UCSD-AML1 (cell line): ENCODE measurements around the gene LCN6.
"Not testable (repeated sequence)": the region's sequence is repeated elsewhere in the genome, so short reads cannot be mapped to it uniquely, and the experiment has no call there.

ENCODE experiments used
- DNase-seq: peaks from one replicate; lab custom pipeline; 2025; ENCODE audit not compliant: unreplicated experiment; lab: John Stamatoyannopoulos, UW

Gene LCN6

DNA sequence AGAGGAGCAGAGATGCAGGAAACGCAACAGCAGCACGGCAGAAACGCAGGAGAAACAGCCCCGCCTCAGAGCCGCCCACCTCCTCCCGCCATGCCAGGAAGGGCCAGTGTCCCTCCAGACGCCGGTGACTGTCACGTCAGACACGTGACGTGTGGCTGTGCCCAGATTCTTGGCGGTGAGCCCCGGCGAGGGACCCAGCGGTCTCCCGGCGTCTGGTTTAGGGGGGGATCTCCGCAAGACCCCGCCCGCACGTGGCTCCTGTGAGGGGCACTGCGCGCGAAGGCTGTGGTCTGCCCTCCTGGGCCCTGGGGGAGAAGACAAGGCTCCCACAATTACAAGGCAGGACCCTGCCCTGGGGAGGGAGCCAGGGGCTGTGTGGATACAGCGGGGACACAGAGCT lies 12.1 kb upstream of the LCN6 start:
- no peak for DNase-seq

DNA sequence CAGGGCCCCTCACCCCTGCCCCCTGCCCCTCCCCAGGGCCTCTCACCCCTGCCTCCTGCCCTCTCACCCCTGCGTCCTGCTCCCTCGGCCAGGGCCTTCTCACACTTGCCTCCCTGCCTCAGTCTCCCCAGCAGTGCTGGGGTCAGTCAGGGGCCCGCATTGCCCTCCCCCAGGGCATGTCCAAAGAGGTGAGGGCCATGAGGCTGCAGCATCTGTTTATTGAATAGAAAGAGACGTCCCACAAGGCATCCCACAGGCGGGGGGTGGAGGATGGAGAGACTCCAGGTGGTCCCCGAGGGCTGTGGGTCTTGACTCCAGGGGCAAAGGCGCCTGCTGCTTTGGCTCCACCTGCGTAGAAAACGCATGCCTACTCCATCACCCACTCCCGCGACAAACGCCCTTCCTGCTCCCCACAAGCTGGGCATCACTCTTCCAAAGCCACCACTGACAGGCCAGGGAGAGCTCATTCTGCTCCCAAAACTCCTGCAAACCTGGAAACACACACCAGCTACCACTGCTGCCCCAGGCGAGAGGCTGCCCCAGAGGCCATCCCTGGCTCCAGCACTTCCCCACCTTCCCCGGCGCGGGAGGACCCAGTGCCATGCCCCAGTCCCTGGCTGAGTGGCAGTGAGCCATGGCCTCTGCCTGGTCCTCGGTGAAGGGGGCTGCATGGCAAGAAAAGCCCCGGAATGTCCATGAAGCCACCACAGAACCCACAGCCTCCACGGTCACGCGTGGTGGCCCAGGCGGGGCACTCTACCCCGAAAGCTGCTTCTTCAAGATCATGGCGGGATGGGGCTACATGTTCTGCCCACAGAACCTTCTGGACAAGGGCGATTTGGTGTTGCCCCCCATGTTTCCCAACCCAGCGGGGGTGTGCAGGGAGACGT lies 11.4 kb upstream of the LCN6 start:
- no peak for DNase-seq

DNA sequence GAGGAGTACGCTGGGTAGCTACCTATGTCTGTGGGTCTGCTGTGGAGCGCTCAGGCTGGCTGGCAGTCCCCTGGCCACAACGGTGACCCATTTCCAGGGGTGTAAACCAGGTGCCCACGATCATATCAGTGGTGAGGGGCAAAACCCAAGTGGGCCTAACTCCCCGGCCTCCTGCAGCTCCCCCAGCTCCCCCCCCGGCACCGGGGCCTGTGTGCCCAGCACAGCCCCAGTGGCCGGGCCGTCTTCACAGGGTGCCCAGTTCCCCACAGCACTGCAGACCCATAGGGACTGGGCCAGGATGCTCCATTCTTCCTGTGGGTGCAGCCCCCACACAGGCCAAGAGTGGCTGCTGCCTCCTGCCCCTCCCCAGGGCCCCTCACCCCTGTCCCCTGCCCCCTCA lies 10.7 kb upstream of the LCN6 start:
- no peak for DNase-seq

DNA sequence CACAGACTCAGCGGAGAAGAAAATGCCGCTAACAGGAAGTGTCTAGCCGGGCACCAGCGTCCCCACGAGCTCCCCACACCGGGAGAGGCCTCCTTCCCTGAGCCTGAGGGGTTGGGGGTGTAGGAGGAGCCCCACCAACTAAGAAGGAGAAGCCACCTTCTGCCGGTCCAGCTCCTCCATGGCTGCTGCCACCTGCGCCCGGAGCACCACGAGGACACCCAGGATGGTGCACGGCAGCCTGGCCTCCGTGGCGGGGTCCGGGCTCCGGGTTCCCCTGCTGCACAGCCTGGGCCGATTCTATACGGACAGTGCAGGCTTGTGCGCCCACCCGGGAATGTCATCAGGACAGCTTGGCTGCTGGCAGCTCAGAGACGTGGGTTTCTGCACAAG lies 9.4 kb upstream of the LCN6 start:
- no peak for DNase-seq

DNA sequence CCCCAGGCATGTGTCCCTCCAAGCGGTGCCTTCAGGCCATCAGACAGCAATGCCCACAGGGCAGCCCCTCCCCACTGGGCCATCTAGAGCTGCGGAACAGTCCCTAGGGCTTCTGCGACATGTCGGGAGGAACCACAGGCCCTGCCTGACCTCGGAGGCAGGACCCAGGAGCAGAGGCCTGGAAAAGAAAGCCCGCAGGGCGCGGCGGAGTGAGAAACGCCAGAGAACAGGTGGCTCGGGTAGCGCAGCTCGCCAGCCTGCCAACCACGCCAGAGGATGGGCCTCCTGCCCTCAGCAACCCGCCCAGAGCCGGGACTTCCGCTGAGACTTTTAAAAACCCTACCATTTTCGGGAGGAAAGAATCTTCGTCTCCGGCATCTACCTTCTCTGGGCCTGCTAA lies 9.0 kb upstream of the LCN6 start:
- no peak for DNase-seq

DNA sequence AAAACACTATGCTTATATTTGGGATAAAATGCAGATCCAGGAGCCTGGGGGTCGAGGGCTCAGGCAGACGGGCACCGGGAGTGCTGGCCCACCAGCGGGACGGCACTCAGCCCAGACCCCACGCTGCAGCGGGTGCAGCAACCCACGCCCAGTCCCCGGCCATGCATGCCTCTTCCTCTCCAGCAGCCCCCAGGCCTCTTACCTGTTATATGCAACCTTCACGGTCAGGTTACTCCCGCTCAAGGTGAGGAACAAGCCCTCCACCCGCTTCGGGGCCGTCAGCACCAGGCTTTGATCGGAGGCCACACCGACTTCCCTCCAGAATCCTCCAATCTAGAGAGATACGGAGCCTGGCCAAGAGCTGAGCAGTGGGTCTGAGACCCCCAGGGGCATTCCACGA lies 8.5 kb upstream of the LCN6 start:
- no peak for DNase-seq

DNA sequence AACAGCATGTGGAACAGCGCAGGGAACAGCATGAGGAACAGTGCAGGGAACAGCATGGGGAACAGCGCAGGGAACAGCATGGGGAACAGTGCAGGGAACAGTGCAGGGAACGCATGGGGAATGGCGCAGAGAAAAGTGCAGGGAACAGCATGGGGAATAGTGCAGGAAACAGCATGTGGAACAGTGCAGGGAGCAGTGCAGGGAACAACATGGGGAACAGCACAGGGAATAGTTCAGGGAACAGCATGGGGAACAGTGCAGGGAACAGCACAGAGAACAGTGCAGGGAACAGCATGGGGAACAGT lies 7.8 kb upstream of the LCN6 start:
- DNase-seq, result no peak

DNA sequence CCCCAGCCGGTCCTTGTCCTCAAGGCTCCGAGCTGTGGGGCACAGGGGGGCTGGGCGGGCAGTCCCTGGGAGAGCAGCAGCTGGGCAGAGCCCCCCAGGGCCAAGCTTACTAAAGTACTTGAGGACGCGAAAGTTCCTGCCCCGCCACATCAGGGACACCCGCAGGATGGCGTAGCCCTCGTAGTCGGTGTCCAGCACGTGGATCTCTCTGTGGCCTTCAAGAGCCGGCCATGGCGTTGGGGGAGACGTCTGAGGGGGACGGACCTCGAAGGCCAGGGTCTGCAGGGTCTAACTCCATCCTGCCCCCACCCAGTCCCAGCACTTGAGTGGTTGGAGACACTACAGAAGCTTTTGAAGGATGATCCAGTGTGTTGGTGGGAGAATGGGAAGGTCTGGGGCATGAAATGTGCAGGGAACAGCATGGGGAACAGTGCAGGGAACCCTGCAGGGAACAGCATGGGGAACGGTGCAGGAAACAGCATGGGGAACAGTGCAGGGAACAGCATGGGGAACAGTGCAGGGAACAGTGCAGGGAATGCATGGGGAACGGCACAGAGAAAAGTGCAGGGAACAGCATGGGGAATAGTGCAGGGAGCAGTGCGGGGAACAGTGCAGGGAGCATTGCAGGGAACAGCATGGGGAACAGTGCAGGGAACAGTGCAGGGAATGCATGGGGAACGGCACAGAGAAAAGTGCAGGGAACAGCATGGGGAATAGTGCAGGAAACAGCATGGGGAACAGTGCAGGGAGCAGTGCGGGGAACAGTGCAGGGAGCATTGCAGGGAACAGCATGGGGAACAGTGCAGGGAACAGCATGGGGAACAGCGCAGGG lies 7.2 kb upstream of the LCN6 start:
- not testable (repeated sequence) for DNase-seq

DNA sequence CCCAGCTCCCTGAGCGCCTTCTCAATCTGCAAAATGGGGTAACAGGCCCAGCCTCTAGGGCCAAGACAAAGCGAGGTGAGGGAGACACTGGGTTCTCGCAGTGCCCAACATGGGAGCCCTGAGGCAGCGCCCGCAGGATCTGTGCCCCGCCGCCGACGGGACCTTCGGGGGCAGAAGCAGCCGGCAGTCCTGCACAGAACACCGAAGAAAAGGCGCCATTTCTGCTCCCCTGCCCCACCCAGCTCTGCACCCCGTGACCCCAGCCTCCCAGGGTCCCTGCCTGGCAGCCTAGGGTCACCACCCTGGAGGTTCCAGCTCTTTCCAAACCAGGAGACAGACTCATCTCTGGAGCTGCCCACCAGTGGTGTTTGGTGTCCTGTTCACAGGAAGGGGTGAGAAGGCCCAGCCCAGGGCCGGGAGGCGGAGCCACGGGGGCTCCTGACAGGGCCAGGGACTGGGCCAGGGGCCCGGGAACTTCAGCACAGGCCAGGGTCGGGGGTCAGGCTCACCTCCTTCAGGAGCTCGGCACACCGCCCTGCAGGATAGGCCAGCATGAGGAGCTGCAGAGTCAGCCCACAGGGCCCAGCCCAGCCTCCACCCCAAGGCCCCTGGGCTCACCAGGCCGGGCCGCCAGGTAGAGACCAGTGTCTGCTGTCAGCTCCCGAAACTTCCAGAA lies 6.4 kb upstream of the LCN6 start:
- no peak for DNase-seq

DNA sequence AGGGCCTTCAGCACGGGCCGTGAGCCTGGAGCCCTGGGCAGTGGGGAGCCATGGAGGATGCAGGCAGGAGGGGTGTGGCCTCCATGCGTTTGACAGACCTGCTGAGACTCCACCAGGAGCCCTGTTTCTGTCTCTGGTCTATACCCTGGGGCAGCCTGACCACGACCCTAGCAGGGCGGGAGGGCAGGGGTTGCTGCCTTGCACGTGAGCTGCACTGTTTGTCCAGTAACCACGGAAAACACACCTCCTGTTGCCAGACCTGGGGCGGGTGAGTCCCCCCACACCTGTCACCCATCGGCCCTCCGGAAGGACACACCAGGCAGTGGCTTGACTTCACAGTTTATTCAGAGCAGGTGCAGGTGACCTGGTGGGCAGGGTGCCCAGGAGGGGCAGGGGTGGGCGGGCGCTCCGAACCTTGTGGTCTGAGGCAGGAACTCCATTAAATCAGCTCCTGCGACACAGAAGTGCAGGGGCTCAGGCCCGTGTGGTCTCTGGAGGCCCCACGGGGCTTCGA lies 5.8 kb upstream of the LCN6 start:
- DNase-seq, result no peak

DNA sequence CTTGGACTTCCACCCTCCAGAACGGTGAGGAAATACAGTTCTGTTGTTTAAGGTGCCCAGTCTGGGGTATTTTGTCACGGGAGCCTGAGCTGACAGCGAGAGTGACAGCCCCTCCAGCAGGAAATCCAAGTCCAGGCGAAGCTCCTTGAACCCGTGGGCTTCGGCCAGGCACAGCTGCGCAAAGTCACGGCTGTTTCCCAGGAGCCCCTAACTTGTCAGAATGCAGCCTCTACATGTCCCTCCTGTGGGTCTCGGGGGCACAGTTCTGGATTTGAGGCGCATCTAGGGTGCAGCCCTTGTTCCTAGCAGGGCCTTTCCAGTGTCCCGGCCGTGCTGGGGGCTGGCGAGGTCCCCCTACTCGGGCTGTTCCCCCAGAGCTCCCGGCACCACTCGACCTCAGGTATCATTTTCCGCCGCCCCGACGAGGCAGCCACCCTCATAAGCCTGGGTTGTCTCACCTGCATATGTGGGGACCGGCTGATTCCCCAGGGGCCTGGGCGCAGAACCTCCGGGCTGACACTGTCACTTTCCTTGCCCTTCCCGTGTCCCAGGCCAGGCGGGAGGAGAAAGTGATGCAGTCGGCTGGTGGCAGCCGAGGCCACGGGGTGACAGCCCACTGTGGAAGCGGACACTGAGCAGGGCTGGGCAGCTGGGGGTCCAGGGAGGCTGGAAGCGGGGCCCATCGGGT lies 5.2 kb upstream of the LCN6 start:
- DNase-seq, result no peak

DNA sequence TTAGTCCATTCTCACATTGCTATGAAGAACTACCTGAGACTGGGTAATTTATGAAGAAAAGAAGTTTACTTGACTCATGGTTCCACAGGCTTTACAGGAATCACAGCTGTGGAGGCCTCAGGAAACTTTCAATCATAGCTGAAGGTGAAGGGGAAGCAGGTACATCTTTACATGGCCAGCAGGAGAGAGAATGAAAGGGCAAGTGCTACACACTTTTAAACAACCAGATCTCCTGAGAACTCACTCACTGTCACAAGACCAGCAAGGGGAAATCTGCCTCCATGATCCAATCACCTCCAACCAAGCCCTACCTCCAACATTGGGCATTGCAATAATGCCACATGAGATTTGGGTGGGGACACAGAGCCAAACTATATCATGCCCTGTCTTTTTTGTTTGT lies 3.5 kb upstream of the LCN6 start:
- no peak for DNase-seq

DNA sequence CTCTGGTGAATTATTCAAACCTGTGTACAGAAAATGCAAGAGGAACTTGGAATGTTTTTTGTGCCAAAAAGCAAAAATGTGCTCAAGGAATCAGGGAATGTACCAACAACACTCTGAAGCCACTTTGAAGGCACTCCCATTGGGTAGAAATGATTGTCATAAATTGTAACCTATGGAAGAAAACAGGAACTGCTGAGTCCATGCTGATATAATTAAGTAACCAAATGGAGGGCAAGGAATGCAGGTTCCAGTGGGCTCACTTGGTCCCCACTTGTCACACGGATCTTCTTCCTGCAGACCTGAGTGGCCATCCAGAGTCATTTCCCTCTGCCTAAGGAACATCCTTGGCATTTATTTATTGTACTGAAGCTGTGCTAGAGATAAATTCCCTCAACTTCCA lies 2.9 kb upstream of the LCN6 start:
- DNase-seq, result no peak

DNA sequence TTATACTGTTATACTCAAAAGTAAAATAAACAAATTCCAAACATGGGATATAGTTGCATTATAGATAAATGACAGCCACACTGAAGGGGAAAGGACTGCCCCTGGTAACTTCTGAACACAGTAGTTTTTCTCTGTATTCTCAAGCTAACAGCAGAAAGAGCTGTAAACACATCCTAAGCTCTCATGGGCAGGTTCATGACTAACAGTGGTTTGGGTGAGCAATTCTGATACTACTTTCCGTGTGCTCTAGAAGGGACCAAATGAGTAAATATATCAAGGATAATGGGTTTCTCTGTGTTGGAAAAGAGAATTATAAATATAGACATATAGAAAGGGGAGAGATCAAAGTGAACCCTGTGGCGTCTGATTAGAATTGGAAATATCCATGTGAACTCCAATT lies 2.2 kb upstream of the LCN6 start:
- no peak for DNase-seq

DNA sequence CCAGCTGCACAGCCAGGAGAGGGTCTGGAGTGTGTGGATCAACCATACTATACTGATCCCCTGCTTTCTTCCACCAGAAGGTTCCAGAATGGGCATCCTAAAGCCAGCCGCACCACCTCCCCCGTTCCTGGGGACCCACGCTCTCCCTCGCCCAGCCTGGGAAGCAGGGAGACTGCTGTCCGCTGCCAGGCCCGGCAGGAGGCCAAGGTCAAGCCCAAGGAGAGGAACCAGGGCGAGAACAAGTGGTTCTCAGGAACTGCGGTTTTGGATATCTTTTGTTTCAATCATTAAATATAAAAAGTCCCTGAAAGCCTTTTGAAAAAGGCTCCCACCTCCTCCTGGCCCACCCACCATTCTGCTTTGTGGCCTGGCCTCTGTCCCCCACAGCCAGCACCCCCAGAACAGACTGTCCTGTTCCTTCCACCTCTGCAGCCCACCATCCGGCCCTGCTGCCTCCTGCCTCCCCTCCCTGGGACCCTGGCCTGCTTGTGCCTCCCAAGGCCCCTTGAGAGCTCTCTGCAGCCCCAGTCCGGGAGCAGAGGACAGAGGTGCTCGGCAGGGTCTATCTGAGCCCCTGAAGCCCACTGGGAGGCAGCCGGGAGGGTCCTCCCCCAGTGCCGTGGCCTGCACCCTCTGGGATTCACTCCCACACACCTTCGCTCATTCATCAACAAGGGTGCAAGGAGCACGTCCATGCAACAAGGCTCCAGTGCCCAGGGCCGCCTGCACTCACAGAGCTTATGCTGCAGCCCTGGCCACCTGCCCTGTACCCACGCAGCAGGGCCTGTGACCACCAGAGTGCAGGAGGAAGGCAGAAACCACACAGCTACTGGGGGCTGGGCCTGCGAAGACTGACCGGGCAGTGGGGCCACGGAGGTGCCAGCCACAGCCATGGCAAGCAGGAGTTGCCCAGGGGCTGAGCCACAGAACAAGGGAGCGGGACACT lies 614 bp upstream of the LCN6 start:
- DNase-seq, result no peak

DNA sequence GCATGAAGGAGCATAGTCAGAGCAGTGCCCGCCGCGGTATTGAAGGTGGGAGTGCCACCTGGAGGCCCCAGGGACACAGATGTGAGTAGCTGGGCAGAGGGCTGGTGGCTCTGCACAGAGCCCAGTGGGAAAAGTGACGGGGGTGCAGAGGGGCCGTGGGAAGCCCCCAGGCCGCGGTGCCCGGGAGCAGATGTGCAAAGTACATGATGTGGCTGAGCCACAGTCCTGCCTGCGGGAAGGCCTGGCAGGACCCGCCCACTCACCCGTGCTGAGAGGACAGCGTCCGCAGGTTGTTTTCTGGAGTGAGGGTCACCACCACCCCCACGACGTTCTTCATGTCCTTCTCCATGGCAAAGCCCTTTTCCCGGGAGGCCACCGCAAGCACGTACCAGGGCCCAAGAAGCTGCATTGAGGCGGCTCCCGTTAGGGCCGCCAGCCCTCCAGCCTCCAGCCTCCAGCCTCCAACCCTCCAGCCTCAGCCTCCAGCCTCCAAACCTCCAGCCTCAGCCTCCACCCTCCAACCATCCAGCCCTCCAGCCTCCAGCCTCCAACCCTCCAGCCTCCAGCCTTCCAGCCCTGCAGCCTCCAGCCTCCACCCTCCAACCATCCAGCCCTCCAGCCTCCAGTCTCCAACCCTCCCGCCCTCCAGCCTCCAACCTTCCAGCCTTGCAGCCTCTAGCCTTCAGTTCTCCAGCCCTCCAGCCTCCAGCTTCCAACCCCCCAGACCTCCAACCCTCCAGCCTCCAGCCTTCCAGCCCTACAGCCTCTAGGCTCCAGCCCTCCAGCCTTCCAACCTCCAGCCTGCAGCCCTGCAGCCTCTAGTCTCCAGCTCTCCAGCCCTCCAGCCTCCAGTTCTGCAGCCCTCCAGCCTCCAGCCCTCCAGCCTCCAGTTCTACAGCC lies 914 bp downstream of the LCN6 start:
- DNase-seq, result no peak

DNA sequence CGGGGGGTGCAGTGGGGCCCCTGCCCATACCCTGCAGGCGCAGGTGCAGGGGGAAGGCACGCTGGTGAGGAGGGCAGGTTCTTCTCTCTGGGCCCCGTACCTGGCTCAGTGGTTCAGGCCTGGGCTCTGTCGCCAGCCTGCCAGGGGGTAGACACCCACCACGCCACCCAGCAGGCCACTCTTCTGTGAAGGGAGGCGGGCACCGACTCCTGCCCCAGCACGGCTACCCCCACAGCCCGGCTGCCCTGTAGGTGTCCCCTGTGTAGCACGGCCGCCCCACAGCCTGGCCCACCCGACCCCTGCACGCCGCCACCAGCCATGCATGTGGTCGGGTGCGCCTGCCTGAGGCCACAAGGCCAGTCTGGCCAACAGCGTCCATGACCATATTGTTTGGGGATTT lies 1.7 kb downstream of the LCN6 start:
- no peak for DNase-seq

DNA sequence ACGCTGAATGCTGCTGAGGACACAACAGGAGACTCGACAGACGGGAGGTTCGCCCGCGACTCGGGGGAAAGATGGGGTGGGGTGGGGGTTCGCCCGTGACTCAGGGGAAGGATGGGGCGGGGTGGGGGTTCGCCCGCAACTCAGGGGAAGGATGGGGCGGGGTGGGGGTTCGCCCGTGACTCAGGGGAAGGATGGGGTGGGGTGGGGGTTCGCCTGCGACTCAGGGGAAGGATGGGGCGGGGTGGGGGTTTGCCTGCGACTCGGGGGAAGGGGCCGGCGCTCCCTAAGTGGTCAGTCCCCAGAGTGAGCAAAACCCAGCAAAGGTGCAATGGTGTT lies 2.2 kb downstream of the LCN6 start:
- no peak for DNase-seq
